SH-SY5Y (cell line): ENCODE data around the gene SLC25A10.

ENCODE experiments used
- GATA2 ChIP-seq: IDR thresholded peaks from 2 replicates; pipeline ENCODE4 v1.6.1; 2011; ENCODE audit warnings: mild to moderate bottlenecking, low read depth, low read length
- GATA3 ChIP-seq: IDR thresholded peaks from 2 replicates; pipeline ENCODE4 v1.6.1; 2011; ENCODE audit warnings: low read depth, mild to moderate bottlenecking, low read length, moderate library complexity

- TF ChIP-seq GATA2, result no peak
- no peak for TF ChIP-seq GATA3
Observed at GRCh38 chr17:81694810-81695209, 17.3 kb upstream of the SLC25A10 start.
